GM11168 (cell line): Measurements from ENCODE around the gene CEBPA.

Experiments used
- in situ Hi-C: fragments of 300-500 bp; cut with MboI; formaldehyde crosslinking; loops from one replicate; pipeline ENCODE4 v1.12.0; 2022; ENCODE audit warnings: low sequenced_read_pairs; ENCODE audit not compliant: unreplicated experiment

The CEBPA gene

GRCh38 chr19:33257828-33258227 lies 44.5 kb downstream of the CEBPA start:
- in situ Hi-C loops = no loop called here

- in situ Hi-C loops = no loop called here
Observed at GRCh38 chr19:33256261-33256660, 46.1 kb downstream of the CEBPA start.

GRCh38 chr19:33255781-33256180 lies 46.6 kb downstream of the CEBPA start:
- in situ Hi-C loops = no loop called here

- in situ Hi-C loops = no loop called here
Observed at GRCh38 chr19:33254245-33254824, 48.0 kb downstream of the CEBPA start.

- in situ Hi-C loops = no loop called here
Observed at GRCh38 chr19:33252971-33253370, 49.4 kb downstream of the CEBPA start.

- in situ Hi-C loops = no loop called here
Observed at GRCh38 chr19:33252418-33252962, 49.8 kb downstream of the CEBPA start.

- in situ Hi-C loops = no loop called here
Observed at GRCh38 chr19:33251526-33252090, 50.7 kb downstream of the CEBPA start.

GRCh38 chr19:33251076-33251475 lies 51.3 kb downstream of the CEBPA start:
- in situ Hi-C loops = no loop called here

GRCh38 chr19:33250500-33250899 lies 51.8 kb downstream of the CEBPA start:
- in situ Hi-C loops = no loop called here
